Loucy (cell line): ENCODE measurements around the gene PLEK2.

Experiments
- CTCF ChIP-seq: fragments of 200-600 bp; sonication (generic); conservative IDR thresholded peaks from 2 replicates; pipeline ENCODE4 v1.5.1; 2014; ENCODE audit warnings: mild to moderate bottlenecking, antibody characterized with exemption, low read length
- EZH2phosphoT487 ChIP-seq: fragments of 200-600 bp; IDR thresholded peaks from 2 replicates; pipeline ENCODE4 v1.6.1; 2018; ENCODE audit warnings: antibody characterized with exemption, mild to moderate bottlenecking, moderate library complexity, borderline replicate concordance

GRCh38 chr14:67413806-67414769 lies 2.1 kb upstream of the PLEK2 start:
- no peak for TF ChIP-seq CTCF
- TF ChIP-seq EZH2phosphoT487, result no peak
